Forelimb muscle (tissue), 1 donor: Measurements from ENCODE around the gene LCE7A. TPM values are rescaled to one million over a fixed set of nuclear protein-coding genes. Genes with fewer than 3 reads are reported as not detected.

Experiments
- DNase-seq: peaks from one replicate; pipeline ENCODE4 v3.0.0-alpha.2; 2013; ENCODE audit warnings: low read depth
- polyA plus RNA-seq: library from polyadenylated mRNA; unstranded; fragments of 120-200 nt; gene quantifications from one replicate; pipeline ENCODE4 v1.2.1, GENCODE V29; 2013; ENCODE audit not compliant: insufficient read length

Gene LCE7A, protein sequence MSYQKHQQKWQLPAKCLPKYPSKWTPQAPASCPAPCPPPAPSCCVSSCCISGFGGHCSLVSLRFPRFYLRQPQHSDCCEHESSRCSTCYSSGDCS
- not detected for polyA plus RNA-seq

DNA sequence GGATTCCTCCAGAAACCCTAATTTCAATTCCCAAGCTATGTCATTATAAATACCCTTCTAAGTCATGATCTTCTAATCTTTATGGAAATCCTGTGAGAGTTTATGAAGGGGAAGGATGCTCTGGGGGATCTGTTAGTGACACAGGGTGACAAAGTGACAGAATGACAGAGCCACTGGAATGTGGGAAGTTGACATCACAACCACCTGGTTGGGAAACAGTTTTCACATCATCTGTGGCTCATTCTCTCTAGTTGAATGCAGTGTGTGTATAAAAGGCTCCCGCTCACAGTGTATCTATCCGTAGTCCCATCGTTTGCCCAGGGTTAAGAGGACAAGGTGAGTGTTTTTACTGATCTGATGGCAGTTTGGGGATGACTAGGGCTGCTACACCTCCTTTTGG, at the start of gene LCE7A:
TSS of gene LCE7A (plus strand) at position 301 of the 400 bp plus-strand sequence. CDS start 702 bp downstream, outside the sequence.
- DNase-seq = no peak

DNA sequence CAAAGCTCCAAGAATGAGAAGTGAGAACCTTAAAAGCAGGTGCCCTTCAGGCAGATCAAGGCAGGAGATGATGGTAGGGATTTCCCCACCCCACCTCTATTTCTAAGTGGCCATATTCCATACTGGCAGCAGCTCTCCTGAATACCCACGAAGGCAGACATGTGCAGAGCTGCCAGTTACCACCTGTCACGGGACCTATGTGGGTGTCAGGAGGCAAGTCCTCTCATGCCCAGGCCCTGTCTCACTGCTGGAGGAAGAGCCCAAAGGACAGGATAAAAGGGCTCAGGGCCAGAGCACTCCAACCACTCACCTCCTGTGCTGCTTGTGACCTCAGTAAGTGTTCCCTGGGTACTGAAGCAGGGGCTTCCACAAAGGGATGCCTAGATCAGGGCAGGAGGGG, 48.7 kb upstream of the LCE7A start:
- DNase-seq = no peak

DNA sequence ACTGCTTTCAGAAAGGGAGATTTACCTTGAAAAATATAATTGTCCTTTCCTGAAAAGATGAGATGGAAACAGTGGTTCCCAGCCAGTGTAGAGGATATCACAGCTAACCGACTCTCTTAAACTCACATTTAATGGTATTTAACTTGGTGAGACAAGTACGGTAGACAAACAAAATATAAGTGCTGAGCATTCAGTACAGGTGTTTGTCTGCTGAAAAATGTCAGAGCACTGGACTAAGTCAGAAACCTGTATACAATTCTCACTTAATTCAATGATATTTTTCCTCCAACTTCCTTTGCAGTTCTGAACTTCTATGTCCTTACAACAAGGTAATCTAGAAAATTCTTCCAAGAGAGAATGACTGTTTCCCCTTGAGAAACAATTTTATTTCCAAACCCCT, 48.1 kb upstream of the LCE7A start, which contains the start of gene LCE1B:
TSS of gene LCE1B (plus strand) at position 301 of the 400 bp plus-strand sequence. CDS start 476 bp downstream, outside the sequence.
- DNase-seq = no peak

DNA sequence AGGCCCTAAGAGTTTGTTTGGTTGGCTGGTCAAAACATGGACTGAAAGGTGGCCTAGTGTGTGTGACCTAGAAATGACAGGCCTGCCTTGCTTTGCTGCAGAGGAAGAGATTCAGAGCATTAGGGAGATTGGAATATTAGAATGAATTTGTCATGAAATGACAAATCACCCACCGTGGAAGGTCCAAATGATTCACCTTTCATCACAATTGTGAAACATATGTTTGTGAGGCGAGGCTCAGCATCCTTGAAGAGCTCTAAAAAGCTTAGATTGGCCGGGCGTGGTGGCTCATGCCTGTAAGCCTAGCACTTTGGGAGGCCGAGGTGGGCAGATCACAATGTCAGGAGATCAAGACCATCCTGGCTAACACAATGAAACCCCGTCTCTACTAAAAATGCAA, 42.5 kb upstream of the LCE7A start:
- no peak for DNase-seq

DNA sequence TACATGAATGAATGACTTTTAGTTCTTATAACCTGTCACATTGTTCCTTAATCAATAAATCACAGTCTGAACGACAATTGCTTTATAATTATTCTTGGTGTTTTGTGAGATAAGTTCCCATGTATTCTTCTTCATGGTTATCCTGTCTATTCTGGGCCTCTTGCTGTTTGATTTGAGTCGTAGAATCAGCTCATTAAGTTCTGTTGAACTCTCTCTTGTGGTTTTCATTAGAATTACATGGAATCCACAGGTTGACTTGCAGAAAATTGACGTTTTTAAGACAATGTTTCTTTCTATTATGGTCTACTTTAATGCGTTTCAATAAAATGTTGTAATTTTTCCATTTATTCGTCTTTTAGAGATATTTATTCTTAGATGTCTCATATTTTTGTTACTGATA, 36.5 kb upstream of the LCE7A start:
- no peak for DNase-seq

DNA sequence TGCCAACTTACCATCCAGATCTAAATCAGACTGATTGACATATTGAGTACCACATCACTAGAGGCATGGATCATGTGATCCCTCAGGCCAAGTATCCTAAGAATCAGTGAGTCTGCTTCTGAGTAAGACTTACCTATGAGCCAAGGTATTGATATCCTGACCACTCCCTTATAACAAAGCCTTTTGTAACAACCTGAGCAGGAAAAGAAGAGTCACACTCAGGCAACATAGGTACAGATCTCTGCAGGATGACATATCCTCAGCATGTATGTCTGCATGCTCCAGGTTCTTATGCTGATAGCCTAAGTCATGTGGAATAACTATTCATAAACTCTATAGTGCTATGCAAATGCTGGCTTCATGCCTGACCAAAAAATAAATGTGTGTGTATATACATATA, 34.8 kb upstream of the LCE7A start:
- no peak for DNase-seq

DNA sequence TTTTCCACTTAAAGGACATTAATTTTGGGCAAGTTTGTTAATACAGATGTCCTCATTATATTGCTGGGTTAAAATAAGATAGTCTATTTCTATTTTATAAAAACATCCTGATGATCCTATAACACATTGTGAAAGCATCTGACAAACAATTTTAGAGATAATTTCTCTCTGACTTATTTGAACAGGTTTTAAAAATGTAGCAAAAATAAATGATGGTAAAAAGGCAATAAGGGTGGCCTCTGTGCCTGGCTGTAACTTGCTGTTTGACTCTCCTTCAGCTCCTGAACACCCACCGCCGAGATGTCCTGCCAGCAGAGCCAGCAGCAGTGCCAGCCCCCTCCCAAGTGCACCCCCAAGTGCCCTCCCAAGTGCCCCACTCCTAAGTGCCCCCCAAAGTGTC, 32.6 kb upstream of the LCE7A start, which contains the start of gene LCE1A:
TSS of gene LCE1A (plus strand) at position 301 of the 400 bp plus-strand sequence. CDS start at position 301, 0 bp downstream.
- no peak for DNase-seq

DNA sequence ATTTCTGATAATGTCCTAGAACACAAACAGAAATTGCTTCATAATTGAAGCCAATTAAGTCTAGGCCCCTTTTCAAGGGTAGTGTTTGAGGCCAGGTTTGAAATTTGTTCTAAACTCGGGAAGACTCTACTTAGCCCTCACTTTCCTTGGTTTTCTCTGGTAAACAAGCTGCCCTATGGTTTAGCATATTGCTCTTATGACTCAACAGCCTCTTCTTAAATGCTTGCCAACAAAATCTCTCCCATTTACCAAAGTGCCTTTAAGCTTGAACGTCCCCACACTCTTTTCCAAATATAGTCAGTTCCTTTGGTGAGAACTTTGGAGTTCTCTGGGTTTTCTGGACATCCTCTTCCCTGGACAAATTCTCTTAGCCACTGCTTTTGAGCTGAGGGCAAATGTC, 22.9 kb upstream of the LCE7A start:
- DNase-seq = no peak

DNA sequence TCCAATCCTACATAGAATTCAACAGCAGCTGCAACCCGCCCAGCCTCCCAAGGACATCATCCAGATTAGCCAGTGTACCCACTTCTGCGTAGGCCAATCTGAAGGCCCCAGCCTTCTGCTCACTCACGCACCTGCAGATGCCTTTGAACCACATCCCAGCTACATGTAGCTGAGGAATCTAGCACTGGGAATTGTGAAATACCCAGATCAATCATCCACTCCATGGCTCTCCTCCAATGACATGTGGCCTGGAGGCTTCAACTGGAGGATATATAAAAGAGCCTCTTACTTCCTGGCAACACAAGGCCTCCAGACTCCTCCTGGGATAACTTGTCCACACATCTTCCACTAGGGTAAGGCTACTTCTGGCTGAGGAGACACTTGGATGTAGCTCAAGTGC, 17.2 kb upstream of the LCE7A start, which contains the start of gene LCE6A:
TSS of gene LCE6A (plus strand) at position 301 of the 400 bp plus-strand sequence. CDS start 665 bp downstream, outside the sequence.
- DNase-seq = no peak

DNA sequence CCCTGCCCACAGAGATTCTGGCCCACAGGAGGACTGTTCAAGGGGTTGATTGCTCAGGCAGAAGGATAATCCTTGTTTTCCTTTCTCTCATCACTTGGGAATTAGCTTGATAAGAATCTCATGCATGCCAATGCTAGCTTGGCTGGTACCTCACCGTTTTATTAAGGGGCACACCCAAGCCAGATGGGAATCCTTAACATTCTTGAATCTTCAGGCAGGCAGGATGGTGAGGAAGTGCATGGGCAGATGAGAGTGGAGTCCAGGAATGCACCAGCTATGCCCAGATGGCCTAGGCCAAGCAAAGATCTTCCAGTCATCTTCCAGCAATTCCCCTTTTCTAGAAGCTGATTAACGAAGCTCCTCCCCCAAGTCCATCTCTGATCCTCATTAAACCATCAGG, 4.1 kb upstream of the LCE7A start:
- no peak for DNase-seq

DNA sequence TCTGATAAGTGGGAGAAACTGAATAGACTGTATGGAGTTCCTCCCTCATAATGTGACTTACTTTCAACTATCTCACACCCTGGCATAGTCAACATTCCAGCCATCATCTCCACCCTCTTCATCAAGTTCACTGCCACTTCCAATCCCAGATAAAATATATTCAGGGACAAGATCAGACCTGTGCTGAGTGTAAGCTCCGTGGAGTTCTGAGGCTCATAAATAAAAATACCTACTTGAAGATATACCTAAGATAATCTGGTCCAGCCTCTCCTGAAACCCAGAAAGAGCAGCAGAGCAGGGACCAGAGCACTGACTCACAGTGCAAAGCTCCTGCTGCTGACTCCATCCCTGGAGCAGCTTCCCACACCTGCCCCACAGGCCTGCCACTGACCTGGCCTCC, 1.7 kb upstream of the LCE7A start:
- DNase-seq = no peak

DNA sequence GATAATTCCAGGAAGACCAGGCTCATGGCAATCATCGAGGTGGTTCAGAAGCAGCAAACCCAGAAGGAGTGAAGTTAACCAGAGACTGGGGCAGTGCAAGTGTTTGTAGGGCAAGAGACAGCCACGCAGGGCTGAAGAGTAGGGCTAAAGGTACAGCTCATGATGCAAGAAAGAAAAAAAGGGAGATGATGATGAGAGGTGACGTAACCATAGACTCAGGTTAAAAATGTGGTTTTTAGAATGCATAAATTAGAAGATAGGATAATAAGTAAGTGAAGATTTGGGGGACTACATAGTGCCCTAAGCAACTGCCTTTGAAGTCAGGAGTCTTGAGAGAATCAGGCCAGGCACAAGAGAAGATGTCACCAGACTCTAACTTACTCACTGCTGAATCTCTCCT, 333 bp downstream of the LCE7A start:
- no peak for DNase-seq

DNA sequence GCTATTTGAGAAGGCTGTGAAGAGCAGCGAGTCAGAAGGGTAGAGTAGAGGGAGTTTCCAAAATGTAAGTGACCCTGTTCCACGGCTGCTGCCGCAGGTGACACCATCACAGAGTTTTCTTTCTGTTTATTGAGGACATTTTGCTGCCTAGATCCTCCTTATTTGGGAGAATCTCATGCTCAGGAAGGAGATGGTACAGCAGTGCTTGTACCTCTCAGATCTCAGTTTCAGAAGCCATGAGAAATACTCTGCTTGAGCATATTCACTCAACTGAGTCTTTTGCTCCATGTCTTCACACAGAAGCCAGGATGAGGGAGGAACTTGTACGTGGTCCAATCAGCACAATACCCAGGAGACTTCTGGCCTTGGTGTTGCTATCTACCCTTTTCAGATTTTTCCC, 1.6 kb downstream of the LCE7A start:
- DNase-seq = no peak

DNA sequence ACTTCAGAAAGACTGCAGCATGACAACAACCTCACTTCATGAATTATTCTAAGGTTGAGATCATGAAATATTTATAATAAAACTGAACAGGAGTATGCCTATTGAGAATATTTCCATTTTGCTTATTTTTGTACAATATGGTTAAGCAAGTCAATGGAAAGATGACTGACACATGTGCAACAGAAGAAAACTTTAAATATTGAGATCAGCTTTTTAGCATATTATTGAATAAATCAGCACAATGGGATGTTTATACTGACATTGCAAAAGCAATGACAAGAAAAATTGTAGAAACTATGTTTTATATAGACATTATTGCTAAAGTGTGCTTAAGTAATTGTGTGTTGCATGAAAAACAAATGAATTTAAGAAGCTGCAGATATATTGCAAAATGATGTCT, 4.6 kb downstream of the LCE7A start:
- DNase-seq = no peak

DNA sequence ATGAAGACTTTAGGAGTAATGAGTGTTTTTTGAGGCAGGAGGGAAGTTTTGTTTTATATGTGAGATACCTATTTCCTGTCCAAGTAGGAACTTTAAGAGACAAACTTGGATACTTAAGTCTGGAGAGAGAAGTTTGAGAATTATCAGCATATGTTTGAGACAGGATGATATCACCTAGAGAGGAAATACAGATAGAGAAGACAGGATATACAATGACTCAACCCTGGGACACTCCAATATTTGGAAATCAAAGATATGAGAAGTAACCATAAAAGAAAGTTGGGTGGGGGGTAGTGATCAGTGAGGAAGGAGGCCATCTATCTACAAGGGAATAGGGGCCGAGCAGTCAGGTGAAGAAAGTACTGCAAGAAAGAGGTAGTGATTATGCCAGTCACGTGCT, 6.5 kb downstream of the LCE7A start:
- DNase-seq = no peak

DNA sequence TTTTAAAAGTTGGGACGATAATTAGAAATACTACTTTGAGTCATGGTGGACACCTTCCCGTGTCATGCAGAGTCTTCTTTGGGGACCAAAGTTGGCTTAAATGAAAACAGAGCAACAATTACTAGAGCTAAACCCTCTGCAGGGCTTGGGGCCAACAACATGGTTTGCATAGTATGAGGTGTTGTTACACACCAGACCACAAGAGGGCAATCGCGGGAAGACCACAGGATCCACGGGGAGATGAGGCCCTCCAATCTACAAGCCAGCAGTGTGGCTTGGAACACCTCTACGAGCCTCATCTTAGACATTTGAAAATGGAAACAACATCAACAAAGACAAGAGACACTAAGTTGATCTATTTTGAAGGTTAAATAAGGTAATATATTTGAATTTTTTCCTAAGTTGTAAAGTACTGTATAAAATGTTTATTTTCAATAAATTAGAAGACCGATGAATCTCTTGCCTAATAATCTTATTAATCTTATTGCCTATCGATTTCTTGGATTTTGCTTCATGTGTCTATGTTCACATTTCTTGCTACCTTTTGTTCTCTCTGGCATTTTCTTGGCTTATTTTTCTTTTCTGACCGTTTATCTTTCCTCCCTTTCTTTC, 10.1 kb downstream of the LCE7A start:
- DNase-seq = peak; percentile 19

DNA sequence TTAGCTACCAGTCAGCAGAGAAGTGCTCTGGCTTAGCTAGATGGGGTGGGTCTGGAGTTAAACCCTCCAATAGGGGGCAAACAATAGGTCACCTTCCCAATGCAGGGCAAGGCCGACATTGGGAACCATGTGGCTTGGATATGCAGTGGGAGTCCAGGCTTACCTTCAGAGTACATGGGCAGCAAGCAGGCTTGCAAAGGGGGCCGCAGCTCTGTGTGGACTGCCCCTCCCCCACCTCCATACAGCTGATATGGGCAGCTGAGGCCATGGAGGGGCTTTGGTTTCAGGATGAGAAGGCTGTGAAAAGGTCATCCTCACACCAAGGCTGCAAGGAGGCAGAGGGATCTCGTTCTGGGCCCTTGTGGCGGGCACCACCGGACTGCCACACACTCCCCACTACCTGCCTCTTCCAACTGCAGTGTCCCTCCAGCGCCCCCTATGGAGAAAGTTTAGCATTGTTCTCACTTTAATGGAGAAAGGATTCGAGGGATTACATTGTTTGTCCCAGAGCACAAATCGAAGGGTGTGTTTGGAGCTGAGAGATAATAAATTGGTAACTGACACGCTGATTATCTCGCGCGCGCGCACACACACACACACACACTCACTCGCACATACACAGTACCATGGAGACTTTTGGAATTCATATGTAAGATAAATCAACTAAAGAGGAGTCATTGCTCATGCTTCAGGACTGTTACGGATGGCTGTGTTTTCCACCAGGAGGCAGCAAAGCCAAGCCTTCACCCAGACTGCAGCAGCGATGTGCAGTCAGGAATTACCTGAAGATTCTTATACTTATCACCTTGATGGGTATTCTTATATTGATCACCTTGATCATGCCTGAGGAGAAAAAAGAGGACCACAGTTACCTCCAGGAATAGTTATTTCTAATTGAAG, 11.3 kb downstream of the LCE7A start:
- no peak for DNase-seq

DNA sequence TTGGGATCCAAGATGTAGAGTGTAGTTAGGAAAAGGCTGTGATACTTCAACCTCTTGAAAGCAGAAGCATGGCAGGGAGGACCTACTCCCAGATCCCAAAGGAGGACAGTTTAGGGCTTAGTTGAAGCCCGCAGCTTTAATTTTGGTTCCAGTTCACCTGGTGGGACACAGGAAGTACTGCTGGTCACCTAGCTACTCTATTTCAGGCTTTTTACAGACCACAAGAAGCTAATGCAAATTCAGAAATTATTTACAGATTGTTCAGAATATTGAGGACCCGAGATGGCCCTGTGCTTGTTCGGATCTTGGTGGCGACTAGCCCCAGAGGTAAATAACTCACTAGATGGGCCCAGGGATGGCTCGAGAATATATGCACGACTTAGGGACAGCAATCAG, 11.9 kb downstream of the LCE7A start:
- no peak for DNase-seq

DNA sequence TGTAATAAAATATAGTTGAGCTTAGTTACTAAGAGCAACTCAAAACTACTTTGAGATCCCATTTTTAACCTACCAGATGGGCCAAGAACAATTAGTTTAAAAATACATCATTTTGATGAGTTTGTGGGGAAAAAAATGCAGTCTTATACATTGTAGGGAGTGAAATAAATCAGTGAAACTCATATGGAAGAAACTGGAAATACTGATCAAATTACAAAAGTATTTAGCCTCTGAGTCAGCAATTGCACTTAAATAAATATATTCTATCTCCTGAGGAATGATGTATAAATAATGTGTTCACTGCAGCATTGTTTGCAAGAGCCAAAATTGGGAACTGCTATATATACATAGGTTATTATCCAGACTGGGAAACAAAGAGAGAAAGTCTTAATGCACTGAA, 13.7 kb downstream of the LCE7A start:
- peak; percentile 8 for DNase-seq

DNA sequence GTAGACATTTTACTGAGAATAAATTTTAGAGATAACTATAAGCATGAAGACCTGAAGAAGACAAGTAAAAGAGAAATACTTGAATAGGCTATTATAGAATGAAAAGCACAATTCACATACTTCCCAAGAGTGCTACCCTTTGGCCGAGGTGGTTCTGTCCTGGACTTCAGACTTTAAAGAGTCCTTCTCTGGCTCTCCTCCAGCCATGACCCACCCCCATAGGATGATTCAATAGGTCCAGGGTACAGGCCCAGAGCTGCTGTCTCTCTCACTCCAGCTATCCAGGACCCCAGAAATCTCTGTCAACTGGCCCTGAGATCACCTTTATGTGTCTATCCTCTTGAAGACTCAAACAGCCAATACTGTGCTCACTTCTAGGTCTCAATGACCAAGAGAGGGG, 17.0 kb downstream of the LCE7A start:
- no peak for DNase-seq

DNA sequence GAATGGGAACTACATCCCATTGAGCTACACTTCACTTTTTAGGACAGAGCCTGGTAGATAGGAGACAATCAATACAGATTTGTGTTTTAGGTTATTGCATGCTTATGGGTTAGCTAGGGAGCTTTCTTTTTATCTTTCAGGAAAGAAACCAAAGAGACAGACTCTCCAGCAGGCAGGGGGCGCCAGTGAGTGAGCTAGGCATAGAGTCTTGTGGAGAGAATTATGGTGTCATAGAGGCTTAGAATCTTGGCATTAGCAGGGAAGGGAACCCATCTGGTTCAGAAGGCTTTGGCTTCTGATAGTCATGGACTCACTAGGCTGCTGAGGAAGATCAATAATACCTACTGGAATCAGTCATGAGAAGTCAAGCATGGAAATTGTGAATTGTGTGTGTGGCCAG, 18.2 kb downstream of the LCE7A start, which contains the start of gene SMCP:
TSS of gene SMCP (plus strand) at position 281 of the 400 bp plus-strand sequence. CDS start 6,101 bp downstream, outside the sequence.
- DNase-seq = no peak

DNA sequence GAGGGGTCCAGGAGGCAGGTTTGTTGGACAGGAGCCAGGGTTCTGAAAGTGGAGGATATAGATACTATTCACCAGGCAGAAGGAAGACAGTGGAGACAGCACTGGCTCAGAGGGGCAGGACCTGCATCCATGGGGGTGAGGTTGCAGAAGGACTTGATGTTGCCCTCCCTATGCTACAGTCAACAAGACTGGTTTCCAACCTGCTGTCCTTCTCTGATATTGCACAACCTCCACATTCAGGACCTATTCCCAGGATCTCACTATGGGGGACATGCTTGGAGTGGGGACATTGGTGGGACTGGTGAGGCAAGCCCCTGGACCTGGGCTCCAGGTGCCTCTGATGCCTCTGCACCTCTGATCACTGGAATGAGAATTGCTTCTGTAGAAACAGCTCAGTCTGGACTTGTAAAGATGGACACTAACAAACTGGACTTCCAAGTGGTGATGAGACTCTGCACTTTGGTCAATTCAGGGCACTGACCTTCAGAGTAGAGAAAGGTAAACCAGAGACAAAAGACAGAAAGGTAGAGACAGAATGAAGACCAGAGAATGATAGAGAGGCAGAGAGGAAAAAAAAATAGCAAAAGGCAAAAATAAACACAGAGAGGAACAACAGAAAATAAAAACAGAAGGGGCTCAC, 19.9 kb downstream of the LCE7A start:
- no peak for DNase-seq
